IPS DF 4.7 (cell line): ENCODE results near the gene RIC8B.
"Not testable (repeated sequence)": the region's sequence is repeated elsewhere in the genome, so short reads cannot be mapped to it uniquely, and the experiment has no call there.

ENCODE experiments used
- DNase-seq: peaks from one replicate; pipeline ENCODE4 v3.0.0-alpha.2; 2013; ENCODE audit warnings: low spot score; ENCODE audit errors: extremely low read depth

RIC8B gene, protein sequence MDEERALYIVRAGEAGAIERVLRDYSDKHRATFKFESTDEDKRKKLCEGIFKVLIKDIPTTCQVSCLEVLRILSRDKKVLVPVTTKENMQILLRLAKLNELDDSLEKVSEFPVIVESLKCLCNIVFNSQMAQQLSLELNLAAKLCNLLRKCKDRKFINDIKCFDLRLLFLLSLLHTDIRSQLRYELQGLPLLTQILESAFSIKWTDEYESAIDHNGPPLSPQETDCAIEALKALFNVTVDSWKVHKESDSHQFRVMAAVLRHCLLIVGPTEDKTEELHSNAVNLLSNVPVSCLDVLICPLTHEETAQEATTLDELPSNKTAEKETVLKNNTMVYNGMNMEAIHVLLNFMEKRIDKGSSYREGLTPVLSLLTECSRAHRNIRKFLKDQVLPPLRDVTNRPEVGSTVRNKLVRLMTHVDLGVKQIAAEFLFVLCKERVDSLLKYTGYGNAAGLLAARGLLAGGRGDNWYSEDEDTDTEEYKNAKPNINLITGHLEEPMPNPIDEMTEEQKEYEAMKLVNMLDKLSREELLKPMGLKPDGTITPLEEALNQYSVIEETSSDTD

DNA sequence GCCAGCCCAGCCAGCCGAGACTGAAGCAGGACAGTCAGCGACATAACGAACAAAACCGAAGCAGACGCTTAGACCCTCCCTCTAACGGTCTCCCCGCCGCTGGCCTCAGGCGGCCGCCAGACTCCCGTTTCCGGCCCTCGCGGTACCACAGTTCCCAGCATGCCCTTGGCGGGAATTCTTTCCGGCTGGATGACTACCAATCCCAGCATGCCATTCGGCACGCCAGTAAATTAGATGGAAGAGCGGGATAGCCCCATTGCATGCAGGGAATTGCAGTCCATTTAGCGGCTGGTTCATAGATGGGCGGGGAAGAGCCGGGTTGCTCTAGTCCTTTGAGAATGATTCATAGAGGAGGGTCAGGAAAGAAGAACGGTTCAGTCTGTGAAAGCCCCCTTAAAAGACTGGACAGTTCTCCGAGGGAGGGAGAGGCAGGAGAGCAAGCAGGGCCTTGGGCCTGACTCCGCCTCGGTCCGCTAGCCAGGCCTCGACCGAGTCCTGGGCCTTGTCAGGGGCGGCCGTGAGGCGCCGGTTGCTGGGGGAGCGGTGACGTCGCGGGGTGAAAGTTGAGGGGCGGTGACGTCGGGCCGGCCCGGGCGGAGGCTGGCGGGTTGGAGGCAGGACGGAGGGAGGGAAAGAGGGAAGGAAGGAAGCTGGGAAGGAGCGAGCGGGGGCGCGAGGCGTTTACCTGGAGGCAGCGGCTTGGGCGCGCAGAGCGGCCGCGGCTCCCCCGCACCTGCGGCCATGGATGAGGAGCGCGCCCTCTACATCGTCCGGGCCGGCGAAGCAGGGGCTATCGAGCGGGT, at the start of gene RIC8B:
TSS of gene RIC8B (plus strand) at position 678 of the 803 bp plus-strand sequence. CDS start at position 742, 64 bp downstream.
- no peak for DNase-seq

DNA sequence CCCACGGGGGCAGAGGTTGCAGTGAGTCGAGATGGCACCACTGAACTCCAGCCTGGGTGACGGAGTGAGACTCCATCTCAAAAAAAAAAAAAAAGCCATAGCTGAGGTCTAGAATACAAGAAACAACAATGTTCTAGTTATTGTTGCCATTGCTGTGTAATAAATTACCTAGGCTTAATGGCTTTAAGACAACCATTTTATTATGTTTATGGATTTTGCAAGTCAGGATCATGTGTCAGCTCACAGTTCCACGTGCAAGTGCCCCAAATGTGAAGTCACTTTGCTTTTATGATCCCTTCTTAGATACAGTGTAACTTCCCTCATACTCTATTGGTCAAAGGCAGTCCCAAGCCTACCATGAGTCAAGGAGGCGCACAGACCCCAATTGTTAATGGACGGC, 49.5 kb upstream of the RIC8B start:
- no peak for DNase-seq

DNA sequence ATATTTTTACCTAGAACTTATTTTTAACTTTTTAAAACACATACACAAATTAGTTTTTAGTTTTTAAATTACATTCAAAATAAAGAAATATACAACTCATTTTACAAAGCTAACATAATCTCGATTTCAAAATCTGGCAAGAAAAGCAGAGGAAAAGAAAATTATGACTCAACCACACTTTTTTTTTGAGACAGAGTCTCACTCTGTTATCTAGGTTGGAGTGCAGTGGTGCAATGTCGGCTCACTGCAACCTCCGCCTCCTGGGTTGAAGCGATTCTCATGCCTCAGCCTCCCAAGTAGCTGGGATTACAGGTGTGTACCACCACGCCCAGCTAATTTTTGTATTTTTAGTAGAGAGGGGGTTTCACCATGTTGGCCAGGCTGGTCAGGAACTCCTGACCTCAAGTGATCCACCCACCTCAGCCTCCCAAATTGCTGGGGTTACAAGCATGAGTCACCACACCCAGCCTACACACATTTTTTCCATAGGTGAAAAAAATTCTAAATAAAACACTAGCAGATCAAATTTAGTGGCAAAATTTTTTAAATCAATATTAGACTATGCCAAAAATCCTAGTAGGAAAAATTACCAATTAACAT, 47.8 kb upstream of the RIC8B start:
- not testable (repeated sequence) for DNase-seq

DNA sequence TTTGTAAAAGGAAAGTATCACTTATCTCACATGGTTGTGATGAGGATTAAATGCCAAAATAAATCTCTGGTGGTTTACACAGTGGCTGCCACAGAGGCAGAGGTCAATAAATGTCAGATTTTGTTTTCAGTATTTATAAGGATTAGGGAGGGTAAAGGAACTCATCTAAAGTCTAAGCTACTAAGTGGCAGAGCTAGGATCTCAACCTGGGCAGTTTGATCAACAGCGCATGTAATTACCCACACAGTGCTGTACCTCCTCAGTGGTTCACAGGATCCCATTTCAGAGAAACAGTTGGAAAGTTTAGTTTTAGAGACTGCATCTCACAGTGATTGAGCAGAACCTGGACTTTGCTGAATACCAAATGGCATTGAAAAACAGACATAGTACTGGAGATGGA, 44.9 kb upstream of the RIC8B start:
- DNase-seq: no peak

DNA sequence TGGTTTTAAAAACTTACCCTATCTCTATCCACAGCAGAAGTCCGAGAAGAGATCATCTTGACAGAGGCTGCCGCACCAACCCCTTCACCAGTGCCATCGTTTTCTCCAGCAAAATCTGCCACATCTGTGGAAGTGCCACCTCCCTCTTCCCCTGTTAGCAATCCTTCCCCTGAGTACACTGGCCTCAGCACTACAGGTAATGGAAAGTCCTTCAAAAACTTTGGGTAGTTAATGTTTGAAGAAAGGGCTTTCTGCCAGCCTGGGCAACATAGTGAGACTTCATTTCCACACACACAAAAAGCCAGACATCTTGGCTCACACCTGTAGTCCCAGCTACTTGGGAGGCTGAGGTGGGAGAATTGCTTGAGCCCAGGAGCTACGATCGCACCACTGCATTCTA, 41.6 kb upstream of the RIC8B start:
- DNase-seq: no peak

DNA sequence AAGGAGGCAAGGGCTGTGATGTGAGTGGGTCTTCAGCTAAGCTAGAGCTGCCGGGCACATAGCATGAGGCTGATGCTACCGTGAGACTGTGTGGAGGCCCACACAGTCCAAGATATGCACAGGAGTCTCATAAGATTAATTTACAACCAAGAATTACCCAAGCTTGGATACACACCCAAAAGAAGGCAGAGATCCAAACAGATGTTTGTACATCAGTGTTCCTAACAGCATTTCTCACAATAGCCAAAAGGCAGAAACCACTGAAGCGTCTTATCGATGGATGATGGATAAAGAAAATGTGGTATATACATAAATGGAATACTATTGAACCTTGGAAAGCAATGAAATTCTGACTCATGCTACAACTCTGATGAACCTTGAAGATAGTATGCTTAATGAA, 40.8 kb upstream of the RIC8B start:
- DNase-seq: no peak

DNA sequence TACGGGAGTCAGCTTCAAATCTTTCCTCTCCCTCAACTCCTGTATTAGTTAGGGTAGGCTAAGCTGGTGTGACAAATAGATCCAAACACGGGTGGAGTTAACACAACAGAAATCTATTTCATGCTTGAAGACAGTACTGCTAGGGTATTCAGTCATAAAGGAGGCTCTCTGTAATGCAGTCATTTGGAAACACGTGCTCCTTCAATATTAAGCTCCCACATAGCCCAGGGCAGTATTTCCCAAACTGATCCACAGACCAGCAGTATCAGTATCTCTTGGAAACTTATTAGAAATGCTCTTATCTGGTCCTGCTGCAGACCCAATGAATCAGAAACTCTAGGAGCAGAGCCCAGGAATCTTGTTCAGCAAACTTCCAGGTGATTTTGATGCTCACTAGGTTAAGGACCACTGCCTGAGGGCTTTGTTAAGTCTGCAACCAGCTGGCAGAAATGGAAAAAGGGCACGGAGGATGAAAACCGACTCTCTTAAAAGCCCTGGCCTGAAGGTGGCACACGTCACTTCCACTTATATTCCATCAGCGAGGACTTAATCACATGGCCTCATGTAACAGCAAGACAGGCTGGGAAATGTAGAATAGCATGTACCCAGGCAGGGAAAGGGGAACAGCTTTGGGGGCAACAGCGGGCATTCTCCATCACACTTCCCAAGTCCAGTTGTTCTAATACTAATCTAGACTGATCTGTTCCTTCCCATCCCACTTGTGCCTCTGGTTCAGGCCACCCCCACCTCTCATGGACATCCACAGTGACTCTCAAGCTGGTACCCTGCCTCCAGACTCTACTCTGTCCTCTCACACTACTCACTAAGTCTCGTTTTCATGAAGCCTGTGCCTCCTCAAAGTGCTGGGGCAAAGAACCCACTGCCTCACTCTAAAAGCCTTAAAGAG, 38.2 kb upstream of the RIC8B start:
- no peak for DNase-seq

DNA sequence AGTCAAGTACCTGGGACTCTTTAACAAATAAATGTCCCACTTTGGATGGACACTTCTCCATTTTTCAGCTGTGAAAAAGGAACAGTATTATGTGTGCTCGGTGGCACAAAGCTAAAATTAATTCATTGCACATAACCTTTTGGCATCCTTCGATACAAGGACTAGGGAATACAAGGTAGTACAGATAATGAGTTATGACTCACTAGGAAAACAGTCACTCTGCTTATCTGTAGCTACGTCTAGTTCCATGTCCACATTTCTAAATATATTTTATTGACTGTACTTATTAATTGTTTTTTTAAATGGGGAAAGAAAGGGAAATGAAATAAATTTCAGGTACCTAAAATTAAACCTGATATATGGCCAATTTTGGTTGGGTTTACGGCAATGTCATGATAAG, 35.2 kb upstream of the RIC8B start:
- DNase-seq: no peak

DNA sequence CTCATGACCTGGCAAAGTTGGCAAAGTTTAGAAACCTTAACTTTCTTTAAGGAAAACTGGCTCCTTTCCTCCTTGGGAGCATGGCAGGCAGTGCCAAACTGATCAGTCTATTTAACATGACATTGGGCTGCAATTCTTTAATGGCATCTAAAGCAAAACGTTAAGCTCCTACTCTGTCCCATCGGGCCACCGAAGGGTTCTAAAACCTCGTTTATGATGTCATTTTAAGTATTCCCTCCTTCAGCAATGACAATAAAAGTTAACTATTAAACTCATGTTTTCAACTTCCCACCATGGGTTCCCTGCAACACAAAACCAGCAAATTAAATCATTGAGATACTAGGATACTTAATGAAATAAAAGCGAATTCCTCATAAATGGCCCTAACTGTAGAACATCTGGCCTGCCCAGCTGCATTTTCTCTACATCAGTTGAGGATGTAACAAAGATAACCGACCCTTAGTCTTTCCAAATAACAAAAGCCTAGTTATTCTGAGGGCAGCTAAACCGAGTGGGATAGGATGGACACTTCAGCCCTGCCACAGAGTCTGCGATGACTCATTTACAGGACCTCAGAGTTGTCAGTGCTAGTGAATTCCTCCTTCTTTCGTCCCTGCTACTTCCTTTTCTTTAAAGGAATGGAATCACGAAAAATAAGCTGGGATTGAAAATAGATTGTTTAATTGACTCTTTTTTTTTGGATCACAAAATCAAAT, 34.5 kb upstream of the RIC8B start:
- no peak for DNase-seq

DNA sequence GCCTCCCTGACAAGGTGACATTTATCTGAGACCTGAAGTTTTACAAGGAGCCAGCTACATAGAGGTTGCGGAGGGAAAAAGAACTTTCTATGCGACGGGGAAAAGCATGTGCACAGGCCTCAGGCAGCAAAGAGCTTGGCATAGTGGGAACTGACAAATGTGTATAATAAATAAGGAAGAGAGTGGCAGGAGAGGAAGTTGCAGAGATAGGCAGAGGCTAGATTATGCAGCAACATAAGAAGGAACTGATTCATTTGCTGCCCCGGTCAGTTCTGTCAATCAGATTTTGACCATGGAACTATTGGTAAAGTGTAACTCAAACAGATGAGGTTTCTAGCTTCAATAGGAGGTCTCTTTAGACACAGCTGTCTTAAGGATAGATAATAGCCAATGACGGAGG, 33.7 kb upstream of the RIC8B start:
- no peak for DNase-seq

DNA sequence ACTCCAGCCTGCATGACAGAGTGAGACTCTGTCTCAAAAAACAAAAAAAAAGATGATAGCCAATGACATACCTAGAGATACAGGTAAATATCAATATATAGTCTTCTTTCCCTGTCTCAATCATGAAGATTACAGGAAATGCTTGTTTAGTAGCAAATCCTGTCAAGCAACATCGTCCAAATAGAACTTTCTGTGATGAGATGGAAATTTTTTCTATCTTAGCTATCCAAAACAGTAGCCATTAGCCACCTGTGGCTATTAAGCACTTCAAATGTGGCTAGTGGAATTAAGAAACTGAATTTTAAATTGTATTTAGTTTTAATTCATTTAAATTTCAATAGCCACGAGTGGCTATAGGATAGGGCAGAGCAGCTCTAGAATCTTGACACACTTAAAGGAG, 33.2 kb upstream of the RIC8B start:
- DNase-seq: no peak

DNA sequence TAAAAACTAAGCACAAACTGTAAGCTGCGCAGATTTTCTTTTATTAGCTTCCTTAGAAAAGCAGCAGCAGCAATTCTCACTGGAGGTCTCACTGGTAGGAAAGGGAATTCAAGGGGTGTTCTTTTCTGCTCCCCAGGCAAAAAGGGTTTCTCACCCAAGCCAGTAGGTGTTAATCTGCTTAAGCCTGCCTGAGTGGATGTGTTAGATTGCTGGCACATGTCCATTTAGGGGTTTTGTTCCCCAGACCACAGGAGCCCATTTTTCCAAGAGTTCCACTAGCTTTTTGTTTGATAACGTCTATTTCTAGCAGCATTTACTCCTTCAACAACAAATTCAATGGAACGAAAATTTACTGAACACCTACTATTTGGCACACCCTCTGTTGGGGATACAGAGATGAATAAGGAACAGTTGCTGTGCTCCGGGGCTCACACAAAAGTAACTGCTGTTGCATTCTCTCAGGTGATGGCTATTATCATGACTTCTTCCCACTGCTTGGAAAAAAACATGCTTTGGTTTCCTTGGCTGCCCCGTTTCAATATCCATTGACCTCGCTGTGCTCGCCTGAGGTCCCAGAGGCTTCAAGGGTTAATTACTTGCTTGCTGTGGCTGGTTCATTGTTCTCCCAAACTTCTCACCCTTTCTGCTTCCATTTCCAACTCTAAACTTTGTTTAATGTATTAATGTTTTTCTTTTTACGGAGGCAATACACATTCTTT, 31.1 kb upstream of the RIC8B start:
- DNase-seq: no peak

DNA sequence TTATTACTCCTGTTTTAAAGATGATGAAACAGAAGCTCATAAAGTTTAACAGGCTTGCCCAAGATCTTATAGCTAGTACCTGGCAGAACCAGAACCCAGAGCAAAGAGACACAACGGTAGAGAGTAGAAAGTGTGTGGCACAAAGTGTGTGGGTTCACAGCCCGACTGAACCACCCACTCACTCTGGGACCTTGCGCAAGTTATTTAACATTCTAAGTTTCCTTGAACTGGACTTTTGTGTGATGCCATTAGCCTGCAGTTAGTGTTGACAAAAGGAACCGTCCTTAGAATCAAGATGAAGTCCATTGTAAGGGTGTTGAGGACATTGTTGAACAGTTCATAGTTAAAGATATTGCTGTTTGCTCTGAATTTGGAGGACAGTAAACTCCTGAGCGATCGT, 29.9 kb upstream of the RIC8B start:
- no peak for DNase-seq

DNA sequence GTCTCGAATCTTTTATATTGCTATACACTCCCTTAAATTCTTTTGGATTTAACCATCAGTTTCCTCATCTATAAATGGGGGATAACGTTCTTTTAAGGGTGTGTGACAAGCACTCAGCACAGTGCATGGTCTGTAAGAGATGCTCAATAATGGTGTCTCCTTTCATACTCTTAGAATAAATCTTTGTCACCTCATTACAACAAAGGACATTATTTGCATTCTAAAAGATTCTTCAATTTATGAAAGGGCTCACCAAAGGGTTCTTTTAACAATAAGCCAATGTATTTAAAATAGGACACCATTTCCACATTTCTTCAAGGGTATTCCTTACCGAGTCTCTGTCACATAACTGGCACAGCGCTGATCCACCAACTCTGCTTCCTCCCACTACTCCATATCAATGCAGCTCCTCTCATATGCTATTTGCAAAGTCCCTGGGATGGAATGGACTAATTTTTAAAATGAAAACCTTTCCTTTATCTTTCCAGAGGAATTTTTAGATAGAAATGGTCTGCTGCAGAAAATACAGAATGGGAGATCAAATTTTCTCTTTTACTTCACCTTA, 29.2 kb upstream of the RIC8B start:
- no peak for DNase-seq

DNA sequence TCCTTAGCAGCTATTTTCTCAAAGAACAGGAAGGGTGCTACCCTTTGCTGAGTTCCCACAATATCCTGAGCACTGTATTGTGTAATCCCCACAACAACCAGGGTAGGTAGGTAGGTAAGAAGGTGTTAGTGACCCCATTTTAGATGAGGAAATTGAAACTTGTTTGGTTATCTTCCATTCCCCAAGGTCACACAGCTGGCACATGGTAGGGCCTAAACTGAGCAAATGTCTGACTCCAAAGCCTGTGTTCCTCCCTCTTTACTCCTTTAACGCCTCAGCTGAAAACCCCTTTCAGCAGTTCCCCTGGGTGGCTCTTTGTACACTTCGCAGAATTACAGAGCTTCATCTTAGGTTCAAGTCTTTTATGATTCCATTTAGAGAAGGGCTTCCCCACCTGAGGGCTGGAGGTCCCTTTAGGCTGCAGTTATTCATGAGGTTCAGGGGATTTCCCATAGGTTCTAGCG, 26.5 kb upstream of the RIC8B start:
- DNase-seq: no peak

DNA sequence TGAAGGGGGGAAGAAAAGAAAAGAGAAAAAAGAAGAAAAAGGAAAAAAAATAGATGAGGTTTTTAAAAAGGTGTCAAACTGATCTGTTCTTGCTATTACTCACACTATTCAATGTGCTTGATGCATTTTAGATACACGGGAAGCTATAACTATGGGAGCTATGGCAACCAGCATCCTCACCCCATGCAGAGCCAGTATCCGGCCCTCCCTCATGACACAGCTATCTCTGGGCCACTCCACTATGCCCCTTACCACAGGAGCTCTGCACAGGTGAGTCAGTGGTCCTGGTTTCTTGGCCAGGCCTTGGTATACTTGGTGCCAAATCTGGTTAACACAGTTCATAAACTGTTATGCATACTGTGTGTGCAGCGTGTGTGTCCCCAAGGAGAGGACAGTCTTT, 24.0 kb upstream of the RIC8B start:
- no peak for DNase-seq

DNA sequence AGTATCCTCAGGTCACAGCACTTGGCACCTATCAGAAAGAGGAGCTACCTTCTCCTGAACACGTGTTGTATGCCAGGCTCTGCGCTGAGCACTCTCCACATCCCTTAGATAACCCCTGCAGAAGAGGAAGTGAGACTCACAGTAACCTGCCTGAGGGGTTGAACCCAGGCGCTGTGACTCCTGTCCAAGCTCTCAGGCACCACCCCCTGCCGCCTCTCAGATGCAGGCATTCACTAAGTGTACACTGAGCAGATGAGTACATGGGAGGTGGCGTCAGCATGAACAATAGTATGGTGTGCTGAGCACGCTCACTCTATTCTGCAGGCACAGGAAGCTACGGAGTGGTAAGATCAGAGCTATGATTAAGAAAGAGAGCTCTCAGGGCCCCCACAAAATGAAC, 21.0 kb upstream of the RIC8B start:
- DNase-seq: no peak

DNA sequence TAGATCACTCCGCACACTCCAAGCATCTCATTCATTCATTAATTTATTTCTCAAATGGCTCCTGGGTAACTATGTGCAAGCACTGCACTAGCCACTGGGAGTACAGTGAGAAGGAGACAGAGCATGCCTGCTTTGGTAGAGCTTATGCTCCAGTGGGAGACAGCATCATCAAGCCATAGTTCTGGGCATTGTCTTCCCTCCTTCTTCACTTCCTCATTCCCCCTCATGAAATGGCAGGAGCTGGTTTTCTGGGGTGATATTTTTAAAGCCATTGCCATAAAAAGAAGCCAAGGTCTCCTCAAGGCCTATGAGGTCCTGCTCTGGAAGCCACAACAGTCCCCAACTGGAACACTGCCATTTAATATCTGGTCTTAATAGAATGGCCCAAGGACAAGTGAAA, 20.2 kb upstream of the RIC8B start:
- DNase-seq: no peak

DNA sequence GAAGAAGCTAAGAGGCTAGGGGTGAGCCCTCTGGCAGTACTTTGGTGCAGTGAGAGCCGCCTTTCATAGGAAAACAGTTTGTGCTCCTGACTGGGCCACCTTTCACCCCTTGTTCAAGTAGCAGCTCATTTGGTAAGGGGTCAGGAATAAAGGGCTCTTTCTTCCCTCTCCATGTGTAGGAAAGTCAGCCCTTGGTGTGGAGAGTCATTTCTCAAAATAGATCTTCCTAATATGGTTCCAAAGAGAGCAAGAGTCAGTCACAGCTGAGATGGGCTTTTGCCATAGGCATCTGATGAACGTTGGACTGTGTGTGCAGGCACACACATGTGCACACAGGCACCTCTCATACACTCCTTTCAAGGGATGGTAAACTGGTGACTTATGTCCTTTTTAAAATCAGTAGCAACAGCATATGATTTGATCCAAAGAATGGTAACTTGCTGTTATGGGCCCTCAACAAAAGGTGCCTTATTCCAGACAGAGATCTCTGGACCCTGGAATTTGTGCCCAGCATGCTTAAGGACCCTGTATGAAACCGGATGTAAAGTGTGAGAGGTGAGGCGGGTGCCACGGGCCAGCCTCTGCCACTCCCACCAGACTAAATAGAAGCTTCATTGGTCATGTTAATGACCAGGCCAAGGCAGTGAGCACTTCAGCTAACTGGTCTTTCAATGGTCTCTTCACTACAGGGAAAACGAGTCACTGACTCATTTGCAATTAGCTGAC, 16.7 kb upstream of the RIC8B start:
- no peak for DNase-seq
